ENCODE measurements around the gene PIP5K1A. TPM values are rescaled to one million over a fixed set of nuclear protein-coding genes. Genes with fewer than 3 reads are reported as not detected.
A peak's percentile ranks its signal among the peaks of the same experiment; 100 is the strongest.
"Not testable (repeated sequence)": the region's sequence is repeated elsewhere in the genome, so short reads cannot be mapped to it uniquely, and the experiment has no call there.

Gene PIP5K1A
- total RNA-seq, 4 donors from 2014 or later, result 23.4 to 46.8 (median 36.9) TPM

DNA sequence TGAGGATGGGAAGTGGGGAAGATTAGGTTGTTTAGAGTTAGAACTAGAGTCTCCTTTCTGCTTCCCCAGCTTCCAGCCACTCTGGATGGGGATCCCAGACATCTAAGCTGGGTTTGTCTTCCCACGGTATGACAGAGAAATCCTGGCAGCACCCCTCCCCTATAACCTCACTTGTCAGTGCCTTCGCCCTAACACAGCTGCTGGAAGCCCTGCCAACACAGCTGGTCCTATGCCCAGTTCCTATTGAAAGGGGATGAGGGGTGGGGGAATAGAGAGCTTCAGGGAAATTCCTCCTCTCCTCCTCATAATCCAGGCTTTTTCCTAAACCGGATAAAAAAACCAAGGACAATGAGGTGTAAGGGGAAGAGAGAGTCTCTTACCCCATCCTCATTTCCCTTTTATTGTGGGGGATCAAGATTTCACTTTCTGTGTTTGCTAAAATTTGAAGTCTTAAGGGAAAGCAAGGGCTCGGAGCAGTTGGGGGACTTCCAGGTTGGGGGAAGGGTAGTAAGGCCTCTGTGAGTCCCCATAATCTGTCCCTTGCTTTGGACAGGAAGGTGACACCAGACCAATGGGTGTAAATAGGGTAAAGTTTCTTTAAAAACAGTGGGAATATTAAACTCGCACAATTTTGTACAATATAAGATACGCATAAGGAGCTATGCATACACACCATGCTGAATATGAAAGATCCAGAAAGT, 23.2 kb upstream of the PIP5K1A start:
- in situ Hi-C loops (cut with MboI; ENCODE audit: low sequenced_read_pairs in 4 of 4) (no loop called here), intact Hi-C loops (cut with DNase I; ENCODE audit: low total_unique reads) (no loop called here)
- TF ChIP-seq, protein P1, sequence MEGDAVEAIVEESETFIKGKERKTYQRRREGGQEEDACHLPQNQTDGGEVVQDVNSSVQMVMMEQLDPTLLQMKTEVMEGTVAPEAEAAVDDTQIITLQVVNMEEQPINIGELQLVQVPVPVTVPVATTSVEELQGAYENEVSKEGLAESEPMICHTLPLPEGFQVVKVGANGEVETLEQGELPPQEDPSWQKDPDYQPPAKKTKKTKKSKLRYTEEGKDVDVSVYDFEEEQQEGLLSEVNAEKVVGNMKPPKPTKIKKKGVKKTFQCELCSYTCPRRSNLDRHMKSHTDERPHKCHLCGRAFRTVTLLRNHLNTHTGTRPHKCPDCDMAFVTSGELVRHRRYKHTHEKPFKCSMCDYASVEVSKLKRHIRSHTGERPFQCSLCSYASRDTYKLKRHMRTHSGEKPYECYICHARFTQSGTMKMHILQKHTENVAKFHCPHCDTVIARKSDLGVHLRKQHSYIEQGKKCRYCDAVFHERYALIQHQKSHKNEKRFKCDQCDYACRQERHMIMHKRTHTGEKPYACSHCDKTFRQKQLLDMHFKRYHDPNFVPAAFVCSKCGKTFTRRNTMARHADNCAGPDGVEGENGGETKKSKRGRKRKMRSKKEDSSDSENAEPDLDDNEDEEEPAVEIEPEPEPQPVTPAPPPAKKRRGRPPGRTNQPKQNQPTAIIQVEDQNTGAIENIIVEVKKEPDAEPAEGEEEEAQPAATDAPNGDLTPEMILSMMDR (IDR thresholded peaks at IDR 0.05 in 4 of 5, conservative IDR thresholded peaks at IDR 0.05 in 1 of 5), result no peak
- no peak for TF ChIP-seq POLR2A (IDR thresholded peaks at IDR 0.05)
- DNase-seq (peak in 1 of 2 donors; percentile 83), ATAC-seq (peak; percentile 52 to 61)
- Histone ChIP-seq H3K27ac (peak overlapping the region; percentile 91 to 99 (median 92)), H3K4me1 (peaks cover 35 to 48% of the 10 kb centered on the region in 2 donors), H3K9me3 (no peaks in the 10 kb centered on the region), H3K27me3 (no peaks in the 10 kb centered on the region), H3K4me3 (peak overlapping the region; percentile 43 to 60 (median 50)), H3K36me3 (peaks cover 0 to 55% of the 10 kb centered on the region in 2 donors)

DNA sequence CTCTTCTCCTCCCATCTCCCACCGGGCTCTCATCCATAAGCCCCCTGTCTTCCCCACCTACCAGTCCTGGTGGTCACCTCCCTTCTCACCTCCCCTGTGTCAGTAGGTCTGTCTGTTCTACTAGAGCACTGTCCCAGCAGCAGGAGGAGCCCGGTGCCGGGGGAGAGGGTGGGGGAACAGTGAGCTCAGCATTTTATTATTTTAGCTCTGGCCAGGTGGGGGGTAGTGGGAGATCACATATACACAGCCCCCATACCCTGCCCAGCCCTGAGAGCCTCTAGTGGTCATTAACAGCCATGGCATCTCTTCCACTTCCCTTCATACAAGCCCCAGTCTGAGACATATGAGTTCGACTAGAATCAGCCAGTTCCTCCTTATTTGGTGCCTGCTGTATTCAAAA, 22.5 kb upstream of the PIP5K1A start, which contains the start of gene TMOD4:
Gene TMOD4, minus strand, starts transcription at position 119 of the 400 bp plus-strand sequence. CDS start 1,106 bp downstream, outside the sequence.
- in situ Hi-C loops (cut with MboI; ENCODE audit: low sequenced_read_pairs in 4 of 4), result no loop called here
- H3K27ac ChIP-seq, result peak within 1 kb of the TSS; percentile 91 to 99 (median 92)
- intact Hi-C loops (cut with DNase I; ENCODE audit: low total_unique reads), result no loop called here
- H3K4me1 ChIP-seq, result peaks cover 28 to 41% of the 10 kb centered on the region in 2 donors
- peak; percentile 46 to 87 for TF ChIP-seq POLR2A (IDR thresholded peaks at IDR 0.05)
- TF ChIP-seq, protein P1 (IDR thresholded peaks at IDR 0.05 in 4 of 5, conservative IDR thresholded peaks at IDR 0.05 in 1 of 5), result peak; percentile 65 to 86 (median 79)
- H3K36me3 ChIP-seq, result peaks cover 0 to 55% of the 10 kb centered on the region in 2 donors
- H3K9me3 ChIP-seq, result no peaks in the 10 kb centered on the region
- ATAC-seq (peak; percentile 66 to 75), DNase-seq (peak; percentile 44 to 91)
- no peaks in the 10 kb centered on the region for H3K27me3 ChIP-seq
- peak within 1 kb of the TSS; percentile 43 to 60 (median 50) for H3K4me3 ChIP-seq

DNA sequence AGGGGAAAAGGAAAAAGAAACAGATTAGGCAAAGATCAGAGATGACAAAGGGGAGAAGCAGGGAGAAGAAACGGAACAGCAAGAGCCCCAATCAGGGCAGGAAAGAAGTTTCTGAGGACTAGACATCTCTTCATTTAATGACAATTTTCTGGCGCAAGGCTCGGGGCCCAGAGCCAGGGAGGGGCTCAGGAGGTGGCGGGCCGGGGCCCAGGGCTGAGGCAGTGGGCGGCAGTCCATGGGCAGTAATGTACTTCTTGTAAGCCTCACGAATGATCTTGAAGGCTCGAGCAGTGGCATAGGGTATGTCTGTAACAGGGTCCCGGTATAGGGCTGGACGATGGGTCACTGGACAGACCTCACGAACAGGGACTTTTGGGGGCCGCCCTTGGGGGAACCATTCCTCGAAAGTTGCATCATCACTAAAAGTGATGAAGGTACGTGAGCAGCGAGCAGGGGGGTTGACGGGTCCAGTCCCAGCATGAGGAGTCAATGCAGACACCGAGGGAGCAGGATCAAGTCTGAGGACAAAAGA, 21.8 kb upstream of the PIP5K1A start:
- DNase-seq (no peak), ATAC-seq (no peak)
- peaks cover 21 to 34% of the 10 kb centered on the region in 2 donors for H3K4me1 ChIP-seq
- H3K4me3 ChIP-seq, result no peak overlapping the region
- peak overlapping the region; percentile 91 to 99 (median 92) for H3K27ac ChIP-seq
- no peaks in the 10 kb centered on the region for H3K9me3 ChIP-seq
- H3K36me3 ChIP-seq, result peaks cover 0 to 56% of the 10 kb centered on the region in 2 donors
- no peak for TF ChIP-seq POLR2A (IDR thresholded peaks at IDR 0.05)
- TF ChIP-seq, protein P1 (IDR thresholded peaks at IDR 0.05 in 4 of 5, conservative IDR thresholded peaks at IDR 0.05 in 1 of 5), result no peak
- no peaks in the 10 kb centered on the region for H3K27me3 ChIP-seq
- in situ Hi-C loops (cut with MboI; ENCODE audit: low sequenced_read_pairs in 4 of 4) (no loop called here), intact Hi-C loops (cut with DNase I; ENCODE audit: low total_unique reads) (no loop called here)

DNA sequence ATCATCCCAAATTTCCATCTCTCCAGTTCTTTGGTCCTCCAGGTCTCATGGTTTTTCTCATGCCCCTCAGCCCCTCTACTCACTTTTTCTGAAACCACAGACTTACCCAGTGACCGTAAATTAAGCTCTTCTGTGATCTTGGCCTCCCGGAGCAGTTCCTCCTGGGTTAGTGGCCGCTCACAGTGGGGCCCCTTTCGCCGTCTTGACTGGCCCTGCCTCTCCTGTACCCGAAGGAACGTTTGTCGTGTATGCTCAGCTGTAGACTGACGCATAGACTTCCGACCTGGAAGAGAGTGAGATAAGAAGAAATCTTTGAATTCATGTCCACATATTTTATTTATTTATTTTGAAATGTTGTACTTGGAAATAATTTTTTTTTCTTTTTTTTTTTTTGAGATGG, 14.1 kb upstream of the PIP5K1A start:
- in situ Hi-C loops (cut with MboI; ENCODE audit: low sequenced_read_pairs in 4 of 4), result no loop called here
- ATAC-seq (no peak), DNase-seq (no peak)
- H3K4me1 ChIP-seq, result peaks cover 27 to 29% of the 10 kb centered on the region in 2 donors
- no peak overlapping the region for H3K4me3 ChIP-seq
- no peak overlapping the region for H3K27ac ChIP-seq
- H3K27me3 ChIP-seq, result no peaks in the 10 kb centered on the region
- peaks cover 0 to 67% of the 10 kb centered on the region in 2 donors for H3K36me3 ChIP-seq
- intact Hi-C loops (cut with DNase I; ENCODE audit: low total_unique reads), result no loop called here
- no peak for TF ChIP-seq POLR2A (IDR thresholded peaks at IDR 0.05)
- H3K9me3 ChIP-seq, result no peaks in the 10 kb centered on the region

DNA sequence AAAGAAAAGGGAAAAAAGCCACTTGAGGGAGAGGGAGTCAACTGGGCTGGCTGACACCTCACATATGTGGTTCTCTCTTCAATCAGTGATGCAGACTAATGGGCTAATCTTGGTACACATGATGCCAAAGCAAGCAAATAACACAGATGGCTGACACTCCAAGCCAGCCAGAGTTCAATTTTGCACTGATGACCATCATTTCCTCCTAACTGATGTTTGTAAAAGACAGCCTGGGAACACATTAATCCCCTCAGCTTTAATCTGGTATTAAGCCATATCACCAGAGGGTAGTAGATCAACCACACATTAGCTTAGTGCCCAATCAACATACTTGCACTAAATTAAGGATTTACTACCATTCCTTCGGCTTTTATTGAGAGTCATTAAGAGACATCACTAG, 11.1 kb upstream of the PIP5K1A start:
- intact Hi-C loops (cut with DNase I; ENCODE audit: low total_unique reads) (no loop called here), in situ Hi-C loops (cut with MboI; ENCODE audit: low sequenced_read_pairs in 4 of 4) (no loop called here)
- H3K27me3 ChIP-seq, result no peaks in the 10 kb centered on the region
- TF ChIP-seq POLR2A (IDR thresholded peaks at IDR 0.05), result no peak
- TF ChIP-seq, protein P1 (IDR thresholded peaks at IDR 0.05 in 4 of 5, conservative IDR thresholded peaks at IDR 0.05 in 1 of 5), result no peak
- peaks cover 30 to 34% of the 10 kb centered on the region in 2 donors for H3K4me1 ChIP-seq
- H3K27ac ChIP-seq, result peak overlapping the region; percentile 92 to 99 (median 94)
- DNase-seq (no peak), ATAC-seq (no peak)
- no peaks in the 10 kb centered on the region for H3K9me3 ChIP-seq
- H3K4me3 ChIP-seq, result peak overlapping the region in 1 of 4 donors; percentile 10
- H3K36me3 ChIP-seq, result peaks cover 0 to 37% of the 10 kb centered on the region in 2 donors

DNA sequence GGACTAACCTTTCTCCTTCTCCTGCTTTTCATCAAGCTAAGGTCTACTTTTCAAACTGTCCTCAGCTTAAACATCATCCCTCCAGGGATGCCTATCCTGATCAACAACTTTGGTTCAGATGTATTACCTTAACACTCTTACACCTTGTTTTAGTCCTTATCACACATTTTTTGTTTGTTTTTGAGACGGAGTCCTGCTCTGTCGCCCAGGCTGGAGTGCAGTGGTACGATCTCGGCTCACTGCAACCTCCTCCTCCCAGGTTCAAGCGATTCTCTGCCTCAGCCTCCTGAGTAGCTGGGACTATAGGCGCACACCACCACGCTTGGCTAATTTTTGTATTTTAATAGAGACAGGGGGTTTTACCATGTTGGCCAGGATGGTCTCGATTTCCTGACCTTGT, 9.7 kb upstream of the PIP5K1A start:
- Histone ChIP-seq H3K4me1 (peaks cover 30 to 34% of the 10 kb centered on the region in 2 donors), H3K27ac (peak overlapping the region; percentile 92 to 99 (median 94)), H3K4me3 (peak overlapping the region; percentile 81 to 98 (median 86)), H3K36me3 (peaks cover 0 to 23% of the 10 kb centered on the region in 2 donors)
- intact Hi-C loops (cut with DNase I; ENCODE audit: low total_unique reads); H3K27me3 ChIP-seq; DNase-seq; ATAC-seq; in situ Hi-C loops (cut with MboI; ENCODE audit: low sequenced_read_pairs in 4 of 4); H3K9me3 ChIP-seq: not testable (repeated sequence)
